Measurements from ENCODE around the gene TSFM. TPM values are rescaled to one million over a fixed set of nuclear protein-coding genes. Genes with fewer than 3 reads are reported as not detected.

The TSFM gene
- total RNA-seq, 1 experiment from 2014 or later = 53.2 TPM

GRCh38 chr12:57771236-57771872, 11.2 kb upstream of the TSFM start:
- no peak overlapping the region for H2AFZ ChIP-seq (ENCODE audit: low read depth, low read length, poor library complexity, severe bottlenecking)
- DNase-seq (ENCODE audit: low read depth, low spot score) (peak; percentile 89), ATAC-seq (peak; percentile 73)
- H3K4me3 ChIP-seq (replicated peaks in 1 of 2; ENCODE audit: low read depth in 1 of 2, low read length in 2 of 2) = peak overlapping the region; percentile 91 to 97
- H3K9me2 ChIP-seq (ENCODE audit: insufficient read depth) = no peaks in the 10 kb centered on the region
- H3K9ac ChIP-seq (ENCODE audit: low read length) = peak overlapping the region; percentile 97
- TF ChIP-seq ZBTB33 (IDR thresholded peaks at IDR 0.05; ENCODE audit: extremely low read depth, insufficient replicate concordance, low read length) (no peak), CTCF (IDR thresholded peaks at IDR 0.05 in 2 of 3, conservative IDR thresholded peaks at IDR 0.05 in 1 of 3; ENCODE audit: borderline replicate concordance in 1 of 3, insufficient read depth in 1 of 3, low read depth in 2 of 3, low read length in 2 of 3) (no peak)
- H3K79me2 ChIP-seq (ENCODE audit: insufficient read depth, low read length) = peaks cover 25% of the 10 kb centered on the region
- ChIA-PET POLR2A (interaction anchor here (0.6 to 1.2 kb wide), 3 partner anchors 9 to 392 kb away, joined by 3 to 6 read pairs (median 3); no protein-coding TSS in a partner anchor), RAD21 (ENCODE audit: low non-redundant PET in 1 of 2, low total read pairs in 2 of 2, uncharacterized antibody in 2 of 2, unreplicated experiment in 2 of 2) (interaction anchor here in 1 of 2 experiments (1.0 kb wide), 1 partner anchor 11 kb away, joined by 3 read pairs; the partner anchor contains the start of gene TSFM), CTCF (interaction anchor here (0.9 to 1.0 kb wide), 2 partner anchors 12 to 188 kb away, joined by 3 to 5 read pairs; no protein-coding TSS in a partner anchor)
- TSS peak; percentile 71 for BruUV-seq (replicated peaks)
- H3K36me3 ChIP-seq (ENCODE audit: control insufficient read depth in 1 of 2, insufficient read depth in 2 of 2, low read length in 2 of 2) = peaks cover 6 to 27% of the 10 kb centered on the region in 2 experiments; a peak in 3 of 4 replicates
- intact Hi-C loops (cut with micrococcal nuclease) = no loop called here
- H3K4me1 ChIP-seq (ENCODE audit: control insufficient read depth in 1 of 2, insufficient read depth in 2 of 2, low read length in 2 of 2) = peaks cover 14 to 33% of the 10 kb centered on the region in 2 experiments
- no peaks in the 10 kb centered on the region for H4K20me1 ChIP-seq (ENCODE audit: insufficient read depth)
- H3K9me3 ChIP-seq (ENCODE audit: control insufficient read depth in 1 of 2, insufficient read depth in 1 of 2, low read depth in 1 of 2, low read length in 2 of 2) = no peaks in the 10 kb centered on the region
- no peaks in the 10 kb centered on the region for H3K27me3 ChIP-seq (ENCODE audit: insufficient read depth, low read length)
- H3K27ac ChIP-seq (ENCODE audit: low read depth, low read length) = peak overlapping the region; percentile 93
- peak overlapping the region; percentile 88 for H3K4me2 ChIP-seq (ENCODE audit: low read length)
